HL-60 (cell line): Measurements from ENCODE around the gene NOD2.

ENCODE experiments used
- POLR2AphosphoS5 ChIP-seq: IDR thresholded peaks from 2 replicates; pipeline ENCODE4 v1.6.1; 2012; ENCODE audit warnings: low read depth
- SPI1 ChIP-seq: IDR thresholded peaks from 2 replicates; pipeline ENCODE4 v1.6.1; 2012; ENCODE audit warnings: low read depth, mild to moderate bottlenecking, borderline replicate concordance
- TF ChIP-seq, protein P1 (sequence below): IDR thresholded peaks from one replicate; pipeline ENCODE4 v1.5.1; 2011; ENCODE audit warnings: low read length, control low read depth, inconsistent platforms; ENCODE audit not compliant: insufficient read depth

- TF ChIP-seq, protein P1, sequence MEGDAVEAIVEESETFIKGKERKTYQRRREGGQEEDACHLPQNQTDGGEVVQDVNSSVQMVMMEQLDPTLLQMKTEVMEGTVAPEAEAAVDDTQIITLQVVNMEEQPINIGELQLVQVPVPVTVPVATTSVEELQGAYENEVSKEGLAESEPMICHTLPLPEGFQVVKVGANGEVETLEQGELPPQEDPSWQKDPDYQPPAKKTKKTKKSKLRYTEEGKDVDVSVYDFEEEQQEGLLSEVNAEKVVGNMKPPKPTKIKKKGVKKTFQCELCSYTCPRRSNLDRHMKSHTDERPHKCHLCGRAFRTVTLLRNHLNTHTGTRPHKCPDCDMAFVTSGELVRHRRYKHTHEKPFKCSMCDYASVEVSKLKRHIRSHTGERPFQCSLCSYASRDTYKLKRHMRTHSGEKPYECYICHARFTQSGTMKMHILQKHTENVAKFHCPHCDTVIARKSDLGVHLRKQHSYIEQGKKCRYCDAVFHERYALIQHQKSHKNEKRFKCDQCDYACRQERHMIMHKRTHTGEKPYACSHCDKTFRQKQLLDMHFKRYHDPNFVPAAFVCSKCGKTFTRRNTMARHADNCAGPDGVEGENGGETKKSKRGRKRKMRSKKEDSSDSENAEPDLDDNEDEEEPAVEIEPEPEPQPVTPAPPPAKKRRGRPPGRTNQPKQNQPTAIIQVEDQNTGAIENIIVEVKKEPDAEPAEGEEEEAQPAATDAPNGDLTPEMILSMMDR, result no peak
- TF ChIP-seq SPI1 (no peak), POLR2AphosphoS5 (no peak)
These were observed 31.0 kb upstream of the NOD2 start for GRCh38 chr16:50662306-50662940.
